Vagina (tissue), 2 donors: ENCODE measurements around the gene TTC38. TPM values are rescaled to one million over a fixed set of nuclear protein-coding genes. Genes with fewer than 3 reads are reported as not detected.

ENCODE experiments used
- DNase-seq, 2 donors: peaks; one replicate each; pipeline ENCODE4 v3.0.0-alpha.2; 2017; ENCODE audit errors: extremely low spot score in 2 of 2
- H3K27ac ChIP-seq: fragments of 200-600 bp; sonication (generic); one replicate; pipeline ENCODE4 v1.5.1; 2019
- H3K27me3 ChIP-seq: fragments of 200-600 bp; sonication (generic); one replicate; pipeline ENCODE4 v1.5.1; 2019
- H3K36me3 ChIP-seq, 2 donors: fragments of 200-600 bp; sonication (generic); one replicate each; pipeline ENCODE4 v1.5.1; 2017 to 2019
- H3K4me1 ChIP-seq: fragments of 200-600 bp; sonication (generic); one replicate; pipeline ENCODE4 v1.5.1; 2019
- H3K4me3 ChIP-seq, 2 donors: fragments of 200-600 bp; sonication (generic); 1 replicate in 1 of 2; 2 replicates in 1 of 2; pipeline ENCODE4 v1.5.1; 2016 to 2019
- H3K9me3 ChIP-seq: fragments of 200-600 bp; sonication (generic); one replicate; pipeline ENCODE4 v1.5.1; 2019
- CTCF ChIP-seq, 3 experiments: fragments of 450-650 bp in 2 of 3; fragments of 200-600 bp in 1 of 3; sonication (generic) in 1 of 3; IDR thresholded peaks; one replicate each; pipeline ENCODE4 v1.5.1; 2017 to 2019; ENCODE audit warnings: antibody characterized with exemption in 3 of 3, mild to moderate bottlenecking in 2 of 3, moderate library complexity in 2 of 3
- POLR2A ChIP-seq, 2 donors: fragments of 450-650 bp; IDR thresholded peaks; one replicate each; pipeline ENCODE4 v1.6.1; 2017; ENCODE audit warnings: antibody characterized with exemption in 2 of 2, mild to moderate bottlenecking in 2 of 2, moderate library complexity in 2 of 2
- POLR2AphosphoS5 ChIP-seq, 2 donors: sonication (generic); formaldehyde crosslinking; IDR thresholded peaks; one replicate each; pipeline ENCODE4 v1.9.0; 2017; ENCODE audit warnings: antibody characterized with exemption in 2 of 2, mild to moderate bottlenecking in 2 of 2, low read depth in 1 of 2; ENCODE audit not compliant: insufficient read depth in 1 of 2
- intact Hi-C: fragments of 100-400 bp; cut with DNase I; formaldehyde crosslinking; loops from one replicate; pipeline ENCODE4 v1.15.1; 2023
- total RNA-seq: library from RNA; depleted of rRNA; stranded (reverse); fragments of >200 nt; gene quantifications from one replicate; pipeline ENCODE4 v1.2.3, GENCODE V29; 2016

Gene TTC38
- total RNA-seq, 1 donor from 2014 or later: 58.7 TPM

GRCh38 chr22:46337870-46338269 is 70.1 kb downstream of the TTC38 start:
- DNase-seq: no peak
- Histone ChIP-seq H3K9me3 (no peaks in the 10 kb centered on the region), H3K27ac (no peak overlapping the region), H3K4me1 (peaks cover 26% of the 10 kb centered on the region), H3K27me3 (no peaks in the 10 kb centered on the region), H3K4me3 (no peak overlapping the region), H3K36me3 (peaks cover 0 to 42% of the 10 kb centered on the region in 2 donors)
- intact Hi-C loops: no loop called here
- TF ChIP-seq POLR2A (IDR thresholded peaks at IDR 0.05) (no peak), POLR2AphosphoS5 (IDR thresholded peaks at IDR 0.05; ENCODE audit: insufficient read depth in 1 of 2, low read depth in 1 of 2) (no peak), CTCF (IDR thresholded peaks at IDR 0.05) (no peak)

- H3K27me3 ChIP-seq: no peaks in the 10 kb centered on the region
- no peak for TF ChIP-seq POLR2A (IDR thresholded peaks at IDR 0.05)
- no peak for TF ChIP-seq POLR2AphosphoS5 (IDR thresholded peaks at IDR 0.05; ENCODE audit: insufficient read depth in 1 of 2, low read depth in 1 of 2)
- no peak for TF ChIP-seq CTCF (IDR thresholded peaks at IDR 0.05)
- no peak overlapping the region for H3K27ac ChIP-seq
- intact Hi-C loops: no loop called here
- no peaks in the 10 kb centered on the region for H3K9me3 ChIP-seq
- H3K36me3 ChIP-seq: peaks cover 0 to 50% of the 10 kb centered on the region in 2 donors
- H3K4me1 ChIP-seq: peaks cover 26% of the 10 kb centered on the region
- no peak overlapping the region for H3K4me3 ChIP-seq
- no peak for DNase-seq
These were observed 70.8 kb downstream of the TTC38 start for GRCh38 chr22:46338636-46339035.

- Histone ChIP-seq H3K9me3 (no peaks in the 10 kb centered on the region), H3K36me3 (peaks cover 0 to 61% of the 10 kb centered on the region in 2 donors), H3K27ac (no peak overlapping the region), H3K27me3 (no peaks in the 10 kb centered on the region), H3K4me1 (peaks cover 18% of the 10 kb centered on the region), H3K4me3 (no peak overlapping the region)
- intact Hi-C loops: no loop called here
- TF ChIP-seq CTCF (IDR thresholded peaks at IDR 0.05): no peak
- no peak for TF ChIP-seq POLR2AphosphoS5 (IDR thresholded peaks at IDR 0.05; ENCODE audit: insufficient read depth in 1 of 2, low read depth in 1 of 2)
- no peak for DNase-seq
These were observed 72.1 kb downstream of the TTC38 start for GRCh38 chr22:46339956-46340355.

- no peaks in the 10 kb centered on the region for H3K27me3 ChIP-seq
- no peaks in the 10 kb centered on the region for H3K9me3 ChIP-seq
- TF ChIP-seq POLR2A (IDR thresholded peaks at IDR 0.05): no peak
- TF ChIP-seq POLR2AphosphoS5 (IDR thresholded peaks at IDR 0.05; ENCODE audit: insufficient read depth in 1 of 2, low read depth in 1 of 2): no peak
- TF ChIP-seq CTCF (IDR thresholded peaks at IDR 0.05): no peak
- intact Hi-C loops: no loop called here
- H3K4me1 ChIP-seq: peaks cover 15% of the 10 kb centered on the region
- no peak overlapping the region for H3K27ac ChIP-seq
- H3K4me3 ChIP-seq: no peak overlapping the region
- H3K36me3 ChIP-seq: peaks cover 0 to 68% of the 10 kb centered on the region in 2 donors
- DNase-seq: no peak
These were observed 72.9 kb downstream of the TTC38 start for GRCh38 chr22:46340676-46341075.

Other genes starting within 250 kb of the TTC38 start
- 13.5 TPM for gene PPARA, start 117.5 kb upstream of the TTC38 start, total RNA-seq
- gene CDPF1, start 17.7 kb upstream of the TTC38 start, total RNA-seq: 22.1 TPM
- not detected for gene PKDREJ, start 4.7 kb upstream of the TTC38 start, total RNA-seq
- gene GTSE1, start 28.9 kb downstream of the TTC38 start, total RNA-seq: 2.2 TPM
- gene TRMU, start 67.7 kb downstream of the TTC38 start, total RNA-seq: 37.1 TPM